IMR-90 (cell line): ENCODE measurements around the gene TMEM235. TPM values are rescaled to one million over a fixed set of nuclear protein-coding genes. Genes with fewer than 3 reads are reported as not detected.

Experiments used
- ATAC-seq: fragments of 200-7000 bp; cut with Tn5 transposase; 2 replicates; pipeline ENCODE4 v1.9.1; 2020; ENCODE audit warnings: low read depth, mild to moderate bottlenecking, moderate library complexity
- BruUV-seq: library from RNA; stranded (reverse); fragments of 400-500 nt; replicated peaks from 2 replicates; lab custom pipeline; 2021; lab: Mats Ljungman, UMichigan
- CTCF ChIA-PET: fragments of 300-600 bp; formaldehyde crosslinking; extraction: SDS; loops from one replicate; lab custom pipeline; 2021; ENCODE audit warnings: antibody characterized with exemption; lab: Yijun Ruan, JAX
- POLR2A ChIA-PET: fragments of 300-600 bp; sonication (Branson Sonifier 250); formaldehyde crosslinking; loops from one replicate; lab custom pipeline; 2022; ENCODE audit warnings: antibody characterized with exemption; ENCODE audit not compliant: unreplicated experiment; lab: Charles Lee
- DNase-seq: peaks from one replicate; pipeline ENCODE4 v3.0.0; 2013
- H2AFZ ChIP-seq: replicated peaks from 2 replicates; pipeline ENCODE3; 2013; ENCODE audit warnings: low read length, mild to moderate bottlenecking; ENCODE audit not compliant: poor library complexity
- H2AK5ac ChIP-seq: 2 replicates; pipeline ENCODE4 v1.6.1; 2013; ENCODE audit warnings: low read depth, low read length, inconsistent platforms
- H2AK9ac ChIP-seq: replicated peaks from 2 replicates; pipeline ENCODE3; 2013; ENCODE audit warnings: mild to moderate bottlenecking, low read depth, low read length, moderate library complexity; ENCODE audit not compliant: poor library complexity
- H2BK120ac ChIP-seq: 2 replicates; pipeline ENCODE4 v1.6.1; 2013; ENCODE audit warnings: low read depth, low read length, inconsistent platforms
- H2BK15ac ChIP-seq: 3 replicates; pipeline ENCODE4 v1.6.1; 2013; ENCODE audit warnings: low read depth, low read length, inconsistent platforms
- H2BK20ac ChIP-seq: 2 replicates; pipeline ENCODE4 v1.6.1; 2013; ENCODE audit warnings: low read depth, mild to moderate bottlenecking, inconsistent platforms, low read length, moderate library complexity
- H2BK5ac ChIP-seq: 2 replicates; pipeline ENCODE4 v1.6.1; 2013; ENCODE audit warnings: mild to moderate bottlenecking, low read depth, low read length, inconsistent platforms; ENCODE audit not compliant: poor library complexity, severe bottlenecking
- H3K14ac ChIP-seq: replicated peaks from 2 replicates; pipeline ENCODE4 v1.6.1; 2013; ENCODE audit warnings: low read depth, low read length, inconsistent platforms
- H3K18ac ChIP-seq: 2 replicates; pipeline ENCODE4 v1.6.1; 2013; ENCODE audit warnings: low read depth, low read length, control low read depth
- H3K23ac ChIP-seq: 2 replicates; pipeline ENCODE4 v1.6.1; 2013; ENCODE audit warnings: low read depth, low read length, inconsistent platforms
- H3K27ac ChIP-seq: 2 replicates; pipeline ENCODE4 v1.5.1; 2013; ENCODE audit warnings: mild to moderate bottlenecking, control low read depth, low read length; ENCODE audit not compliant: insufficient read depth
- H3K27me3 ChIP-seq: 2 replicates; pipeline ENCODE4 v1.6.1; 2013; ENCODE audit warnings: low read length; ENCODE audit not compliant: control insufficient read depth, insufficient read depth
- H3K36me3 ChIP-seq: 2 replicates; pipeline ENCODE4 v1.6.1; 2013; ENCODE audit warnings: low read length, mixed read lengths; ENCODE audit not compliant: control insufficient read depth, insufficient read depth
- H3K4ac ChIP-seq: 2 replicates; pipeline ENCODE4 v1.6.1; 2013; ENCODE audit warnings: low read depth, low read length, inconsistent platforms
- H3K4me1 ChIP-seq: 2 replicates; pipeline ENCODE4 v1.6.1; 2013; ENCODE audit warnings: low read length, mixed read lengths; ENCODE audit not compliant: control insufficient read depth, insufficient read depth
- H3K4me2 ChIP-seq: 2 replicates; pipeline ENCODE4 v1.6.1; 2013; ENCODE audit warnings: low read depth, mild to moderate bottlenecking, control low read depth, low read length, moderate library complexity
- H3K4me3 ChIP-seq: 2 replicates; pipeline ENCODE4 v1.5.1; 2013; ENCODE audit warnings: low read depth, mild to moderate bottlenecking, control low read depth, low read length, moderate library complexity; ENCODE audit not compliant: insufficient read depth
- H3K56ac ChIP-seq: 2 replicates; pipeline ENCODE4 v1.6.1; 2013; ENCODE audit warnings: low read length, inconsistent platforms; ENCODE audit not compliant: insufficient read depth; ENCODE audit errors: extremely low read depth
- H3K79me1 ChIP-seq, 2 experiments: 2 replicates each; pipeline ENCODE4 v1.6.1; 2013; ENCODE audit warnings: low read length in 2 of 2, inconsistent platforms in 1 of 2, low read depth in 1 of 2
- H3K9ac ChIP-seq: 2 replicates; pipeline ENCODE4 v1.6.1; 2013; ENCODE audit warnings: low read depth, low read length, control low read depth
- H3K9me1 ChIP-seq: 2 replicates; pipeline ENCODE4 v1.6.1; 2013; ENCODE audit warnings: low read length, inconsistent platforms; ENCODE audit not compliant: insufficient read depth
- H3K9me3 ChIP-seq: 2 replicates; pipeline ENCODE4 v1.6.1; 2013; ENCODE audit warnings: low read length; ENCODE audit not compliant: control insufficient read depth, insufficient read depth
- H4K20me1 ChIP-seq: 2 replicates; pipeline ENCODE4 v1.6.1; 2013; ENCODE audit warnings: low read length, inconsistent platforms; ENCODE audit not compliant: insufficient read depth
- H4K5ac ChIP-seq: 2 replicates; pipeline ENCODE4 v1.6.1; 2013; ENCODE audit warnings: mild to moderate bottlenecking, low read depth, low read length, control low read depth
- H4K8ac ChIP-seq, 2 experiments: 2 replicates each; pipeline ENCODE4 v1.6.1; 2013; ENCODE audit warnings: low read depth in 2 of 2, low read length in 2 of 2, control low read depth in 1 of 2, inconsistent platforms in 1 of 2
- H4K91ac ChIP-seq: 2 replicates; pipeline ENCODE4 v1.6.1; 2013; ENCODE audit warnings: low read depth, low read length, inconsistent platforms; ENCODE audit not compliant: insufficient read depth
- BHLHE40 ChIP-seq: fragments of 150-350 bp; IDR thresholded peaks from 2 replicates; pipeline ENCODE4 v1.6.1; 2016; ENCODE audit warnings: mild to moderate bottlenecking, low read depth, low read length
- CEBPB ChIP-seq: IDR thresholded peaks from 2 replicates; pipeline ENCODE4 v1.6.1; 2012; ENCODE audit warnings: low read depth, low read length, improper control_type of control experiment
- CHD1 ChIP-seq: IDR thresholded peaks from 2 replicates; pipeline ENCODE4 v1.6.1; 2012; ENCODE audit warnings: low read depth, low read length, improper control_type of control experiment
- FOS ChIP-seq: fragments of 150-350 bp; IDR thresholded peaks from 2 replicates; pipeline ENCODE4 v1.6.1; 2016; ENCODE audit warnings: low read depth, low read length
- MAZ ChIP-seq: IDR thresholded peaks from 2 replicates; pipeline ENCODE4 v1.6.1; 2012; ENCODE audit warnings: low read depth, mild to moderate bottlenecking, low read length, improper control_type of control experiment, moderate library complexity, borderline replicate concordance
- MXI1 ChIP-seq: IDR thresholded peaks from 2 replicates; pipeline ENCODE4 v1.6.1; 2012; ENCODE audit warnings: low read depth, mild to moderate bottlenecking, low read length, moderate library complexity, borderline replicate concordance
- NFE2L2 ChIP-seq: fragments of 150-350 bp; IDR thresholded peaks from 2 replicates; pipeline ENCODE4 v1.6.1; 2016; ENCODE audit warnings: low read depth, mild to moderate bottlenecking, low read length
- POLR2A ChIP-seq: IDR thresholded peaks from 2 replicates; pipeline ENCODE4 v1.6.1; 2012; ENCODE audit warnings: mild to moderate bottlenecking, low read depth, low read length
- RAD21 ChIP-seq: IDR thresholded peaks from 2 replicates; pipeline ENCODE4 v1.6.1; 2012; ENCODE audit warnings: low read length, improper control_type of control experiment
- RCOR1 ChIP-seq: IDR thresholded peaks from 2 replicates; pipeline ENCODE4 v1.6.1; 2012; ENCODE audit warnings: mild to moderate bottlenecking, low read length, improper control_type of control experiment; ENCODE audit not compliant: insufficient replicate concordance
- SMC3 ChIP-seq: fragments of 150-350 bp; IDR thresholded peaks from 2 replicates; pipeline ENCODE4 v1.6.1; 2016; ENCODE audit warnings: low read depth, mild to moderate bottlenecking, antibody characterized with exemption, low read length, moderate library complexity
- WGBS, 2 experiments: methylation state at CpG; one replicate each; pipeline versions ENCODE4 v1.1.5 to v1.1.7; 2013; ENCODE audit warnings: missing lambda C conversion rate in 2 of 2; ENCODE audit not compliant: insufficient read length in 1 of 2; ENCODE audit errors: extremely low coverage in 2 of 2; 5-methylcytosine and 5-hydroxymethylcytosine counted together
- dilution Hi-C: fragments of 300-500 bp; cut with HindIII; formaldehyde crosslinking; loops from one replicate; pipeline ENCODE4 v1.14.3; 2018; ENCODE audit warnings: low sequenced_read_pairs; ENCODE audit not compliant: unreplicated experiment
- in situ Hi-C: fragments of 300-500 bp; cut with MboI; formaldehyde crosslinking; loops from 3 replicates; pipeline ENCODE4 v1.14.3; 2019; ENCODE audit warnings: low sequenced_read_pairs, inconsistent platforms, mixed read lengths
- intact Hi-C: fragments of 100-400 bp; cut with micrococcal nuclease; formaldehyde crosslinking; loops from 2 replicates; pipeline ENCODE4 v1.10.0; 2022
- polyA plus RNA-seq, 3 experiments: library from polyadenylated mRNA; depleted of rRNA; stranded (reverse); fragments of >200 nt; gene quantifications; 2 replicates each; pipeline ENCODE4 v1.2.3, GENCODE V29; 2012; ENCODE audit warnings: low replicate concordance in 1 of 3
- total RNA-seq: library from RNA; depleted of rRNA; stranded (reverse); fragments of >200 nt; gene quantifications from 2 replicates; pipeline ENCODE4 v1.2.3, GENCODE V29; 2012

Gene TMEM235
- total and polyA plus RNA-seq, 2 of the 4 experiments (the other 2 are of a cell fraction) = not detected

- Histone ChIP-seq H3K14ac (no peak overlapping the region), H3K36me3 (no peaks in the 10 kb centered on the region), H3K27ac (no peak overlapping the region), H2AK9ac (no peak overlapping the region), H3K4me1 (no peaks in the 10 kb centered on the region), H2AFZ (no peak overlapping the region), H3K79me1 (no peaks in the 10 kb centered on the region), H3K9me3 (no peaks in the 10 kb centered on the region), H3K4me3 (no peak overlapping the region), H3K9ac (no peak overlapping the region), H2BK5ac (no peak overlapping the region), H4K8ac (no peak overlapping the region), H4K5ac (no peak overlapping the region), H4K20me1 (no peaks in the 10 kb centered on the region), H2BK20ac (no peak overlapping the region), H3K4ac (no peak overlapping the region), H3K4me2 (no peak overlapping the region), H3K9me1 (no peaks in the 10 kb centered on the region), H4K91ac (no peak overlapping the region), H2BK15ac (no peak overlapping the region), H3K18ac (no peak overlapping the region), H3K56ac (no peak overlapping the region), H3K23ac (no peak overlapping the region), H2BK120ac (no peak overlapping the region), H2AK5ac (no peak overlapping the region), H3K27me3 (peaks cover 16% of the 10 kb centered on the region; the same call in 1 of the 2 replicates)
- CTCF ChIA-PET = no interaction called here
- DNase-seq (no peak), ATAC-seq (no peak)
- BruUV-seq = no TSS peak
- POLR2A ChIA-PET = no interaction called here
- TF ChIP-seq BHLHE40 (no peak), CEBPB (no peak), CHD1 (no peak), FOS (no peak), MXI1 (no peak), SMC3 (no peak), RCOR1 (no peak), POLR2A (no peak), RAD21 (no peak), NFE2L2 (no peak), MAZ (no peak)
- in situ Hi-C loops = no loop called here
- dilution Hi-C loops = no loop called here
- WGBS, 2 experiments = no CpG with 5 or more reads among the region's 5 CpGs
- intact Hi-C loops = no loop called here
Observed at GRCh38 chr17:78279360-78279990, 48.0 kb downstream of the TMEM235 start.
